Endometrium (tissue), 2 donors: Measurements from ENCODE around the gene ELF2.
"Not testable (repeated sequence)": the region's sequence is repeated elsewhere in the genome, so short reads cannot be mapped to it uniquely, and the experiment has no call there.

Experiments
- FAIRE-seq: peaks from 2 replicates; lab custom pipeline; 2012; peaks lifted over from hg19 to GRCh38; lab: Jason Lieb, UNC
- donor health status: control.
- donor health status: control.

ELF2 gene

GRCh38 chr4:139188648-139189416 is 11.8 kb upstream of the ELF2 start:
- no peak for FAIRE-seq

DNA sequence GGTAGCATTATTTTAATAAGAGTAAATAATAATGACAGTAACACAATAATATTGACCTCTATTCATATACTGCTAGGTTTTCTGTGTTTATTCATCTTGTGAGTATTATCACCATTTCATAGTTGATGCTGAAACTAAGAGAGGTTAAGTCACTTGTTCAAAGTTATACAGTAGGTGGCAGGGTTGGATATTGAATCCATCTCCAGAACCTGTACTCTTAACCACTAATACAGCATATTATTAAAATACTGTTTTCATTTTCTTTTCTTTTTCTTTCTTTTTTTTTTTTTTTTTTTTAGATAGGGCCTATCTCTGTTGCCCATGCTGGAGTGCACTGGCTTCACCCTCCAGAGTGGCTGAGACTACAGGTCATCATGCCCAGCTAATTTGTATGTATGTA is 7.1 kb upstream of the ELF2 start:
- peak; percentile 57 for FAIRE-seq

DNA sequence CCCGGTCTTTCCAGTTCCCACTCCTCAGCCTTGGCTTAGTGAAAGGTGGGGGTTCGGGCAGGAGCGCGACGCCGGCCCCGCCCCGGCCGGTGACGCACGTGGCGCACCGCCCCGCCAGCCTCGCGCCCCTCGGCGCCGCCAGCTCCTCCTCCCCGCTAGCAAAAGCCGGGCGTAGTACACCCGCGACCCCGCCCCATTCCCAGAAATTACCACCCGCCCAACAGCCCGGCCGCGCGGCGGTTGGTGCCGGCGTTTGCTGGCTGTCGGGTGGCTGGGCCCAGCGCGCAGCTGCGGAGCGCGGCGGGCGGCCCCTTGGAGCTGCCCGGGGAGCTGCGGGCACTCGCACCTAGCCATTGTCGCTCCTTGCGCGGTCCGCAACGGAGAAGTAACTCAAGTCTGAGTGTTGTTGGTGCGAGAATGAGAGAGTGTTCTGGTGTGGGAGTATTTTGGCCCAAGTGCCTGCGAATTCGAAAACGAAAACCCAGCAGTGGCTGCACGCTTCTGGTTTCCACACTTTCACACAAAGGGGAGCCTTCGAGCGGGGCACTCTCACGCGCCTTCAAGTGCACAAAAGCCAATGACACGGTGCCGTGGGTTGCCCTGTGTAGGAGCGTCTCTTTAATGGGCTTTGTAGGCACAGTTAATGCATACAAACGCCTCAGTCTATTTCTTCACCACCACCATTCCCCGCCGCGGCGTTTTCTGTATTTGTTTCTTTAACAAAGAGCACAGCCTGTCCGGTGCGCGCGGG is 1.0 kb upstream of the ELF2 start:
- no peak for FAIRE-seq

GRCh38 chr4:139176302-139177048 is 543 bp downstream of the ELF2 start:
- no peak for FAIRE-seq

GRCh38 chr4:139175646-139176301 is 1.2 kb downstream of the ELF2 start:
- peak; percentile 29 for FAIRE-seq

DNA sequence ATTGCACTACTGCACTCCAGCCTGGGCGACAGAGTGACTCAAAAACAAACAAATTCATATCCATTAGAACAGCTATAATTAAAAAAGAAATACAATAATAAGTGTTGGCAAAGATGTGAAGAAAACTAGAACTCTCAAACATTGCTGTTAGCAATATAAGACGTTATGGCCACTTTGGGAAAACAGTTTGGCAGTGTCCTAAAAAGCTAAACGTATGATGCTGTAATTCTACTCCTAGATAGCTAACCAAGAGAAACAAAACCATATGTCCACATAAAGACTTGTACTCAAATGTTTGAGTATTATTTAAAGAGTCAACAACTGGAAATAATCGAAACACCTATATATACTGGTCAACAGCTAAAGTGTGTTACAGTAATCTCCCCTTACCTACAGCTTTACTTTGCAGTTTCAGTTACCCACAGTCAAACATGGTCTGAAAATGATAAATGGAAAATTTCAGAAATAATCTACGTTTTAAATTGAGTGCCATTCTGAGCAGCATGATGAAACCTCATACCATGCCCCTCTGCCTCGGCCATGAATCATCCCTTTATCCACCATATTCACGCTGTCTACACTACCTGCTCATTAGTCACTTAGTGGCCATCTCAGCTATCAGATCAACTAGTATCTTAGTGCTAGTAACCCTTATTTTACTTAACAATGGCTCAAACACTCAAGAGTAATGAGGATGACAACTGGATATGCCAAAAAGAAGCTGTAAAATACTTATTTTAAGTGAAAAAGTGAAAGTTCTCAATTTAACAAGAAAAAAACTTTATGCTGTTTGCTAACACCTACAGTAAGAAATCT is 4.9 kb downstream of the ELF2 start:
- FAIRE-seq, result no peak

GRCh38 chr4:139170932-139171331 is 6.1 kb downstream of the ELF2 start:
- FAIRE-seq, result no peak

DNA sequence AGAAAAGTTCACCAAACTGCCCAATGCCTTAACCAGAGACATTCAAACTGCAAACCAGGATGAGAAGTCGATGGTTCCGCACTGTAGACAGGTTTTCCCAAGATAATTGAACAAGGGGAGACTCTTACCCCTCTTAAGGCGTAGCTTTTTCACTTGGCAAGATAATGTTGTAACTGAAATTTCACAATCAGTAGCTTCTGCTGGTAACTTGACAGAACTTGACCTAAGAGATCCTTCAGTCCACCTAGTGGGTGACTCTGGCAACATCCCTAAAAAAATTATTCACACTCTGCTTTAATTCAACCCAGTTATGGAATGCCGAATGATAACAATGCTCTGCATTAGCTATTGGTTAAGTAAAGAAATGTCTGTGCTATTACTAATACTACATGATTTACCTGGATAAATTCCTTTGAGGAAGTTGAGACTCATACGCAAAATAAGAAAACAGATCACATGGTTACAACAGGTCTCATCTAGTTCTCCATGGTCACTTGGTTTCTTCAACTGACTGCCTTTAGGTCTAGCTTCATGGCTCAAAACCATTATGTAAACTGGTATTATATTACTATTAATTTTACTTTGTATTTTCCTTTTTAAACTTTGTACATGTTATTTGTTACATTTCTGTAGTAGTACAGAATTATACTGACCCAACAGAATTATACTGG is 9.1 kb downstream of the ELF2 start:
- no peak for FAIRE-seq

- no peak for FAIRE-seq
These were observed 12.3 kb downstream of the ELF2 start for GRCh38 chr4:139164731-139165130.

- no peak for FAIRE-seq
These were observed 13.2 kb downstream of the ELF2 start for GRCh38 chr4:139163806-139164206.

GRCh38 chr4:139157977-139158376 is 19.0 kb downstream of the ELF2 start:
- FAIRE-seq, result not testable (repeated sequence)

GRCh38 chr4:139154952-139155557 is 22.0 kb downstream of the ELF2 start:
- FAIRE-seq, result no peak

- FAIRE-seq, result no peak
These were observed 22.5 kb downstream of the ELF2 start for GRCh38 chr4:139154538-139154937.

DNA sequence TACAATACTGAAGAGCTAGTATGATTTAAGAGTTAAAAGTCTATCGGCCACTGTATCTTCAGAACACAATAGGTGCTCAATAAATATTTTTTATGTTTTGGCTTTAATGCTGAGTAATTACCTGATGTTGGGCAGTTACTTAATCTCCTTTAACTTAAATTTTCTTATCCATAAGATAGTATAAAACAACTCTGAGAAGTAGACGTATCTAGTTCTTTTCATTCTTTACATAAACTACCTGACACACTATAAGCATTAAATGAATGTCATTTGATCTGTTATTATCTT is 22.9 kb downstream of the ELF2 start:
- FAIRE-seq, result no peak

GRCh38 chr4:139153411-139154133 is 23.4 kb downstream of the ELF2 start:
- no peak for FAIRE-seq

GRCh38 chr4:139152249-139152648 is 24.8 kb downstream of the ELF2 start:
- no peak for FAIRE-seq

DNA sequence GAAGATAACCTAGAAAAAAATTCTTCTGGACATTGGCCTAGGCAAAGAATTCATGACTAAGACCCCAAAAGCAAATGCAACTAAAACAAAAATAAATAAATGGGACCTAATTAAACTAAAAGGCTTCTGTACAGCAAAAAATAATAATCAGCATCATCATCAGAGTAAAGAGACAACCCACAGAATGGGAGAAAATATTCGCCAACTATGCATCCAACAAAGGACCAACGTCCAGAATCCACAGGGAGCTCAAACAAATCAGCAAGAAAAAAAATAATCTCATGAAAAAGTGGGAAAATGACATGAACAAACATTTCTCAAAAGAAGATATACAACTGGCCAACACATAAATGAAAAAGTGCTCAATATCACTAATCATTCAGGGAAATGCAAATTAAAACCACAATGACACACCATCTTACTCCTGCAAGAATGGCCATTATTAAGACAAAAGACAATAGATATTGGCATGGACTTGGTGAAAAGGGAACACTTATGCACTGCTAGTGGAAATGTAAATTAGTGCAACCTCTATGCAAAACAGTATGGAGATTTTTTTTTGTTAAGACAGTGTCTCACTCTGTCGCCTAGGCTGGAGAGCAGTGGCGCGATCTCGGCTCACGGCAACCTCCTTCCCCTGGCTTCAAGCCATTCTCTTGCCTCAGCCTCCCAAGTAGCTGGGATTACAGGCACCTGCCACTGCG is 29.9 kb downstream of the ELF2 start:
- no peak for FAIRE-seq

GRCh38 chr4:139145552-139145932 is 31.5 kb downstream of the ELF2 start:
- no peak for FAIRE-seq

- no peak for FAIRE-seq
These were observed 32.0 kb downstream of the ELF2 start for GRCh38 chr4:139144911-139145551.
